ENCODE measurements around the gene PTPA. TPM values are rescaled to one million over a fixed set of nuclear protein-coding genes. Genes with fewer than 3 reads are reported as not detected.
A peak's percentile ranks its signal among the peaks of the same experiment; 100 is the strongest.

The PTPA gene
- total RNA-seq, 4 donors from 2014 or later, result 58.7 to 100 (median 71.6) TPM

- H3K4me1 ChIP-seq, result peaks cover 7 to 57% (median 48%) of the 10 kb centered on the region in 3 donors
- no peak overlapping the region for H3K4me3 ChIP-seq
- no peaks in the 10 kb centered on the region for H3K9me3 ChIP-seq
- H3K36me3 ChIP-seq, result peaks cover 0 to 59% of the 10 kb centered on the region in 2 donors
- no peak for TF ChIP-seq EP300 (IDR thresholded peaks at IDR 0.05)
- no peak for TF ChIP-seq POLR2A (IDR thresholded peaks at IDR 0.05)
- TF ChIP-seq CTCF (IDR thresholded peaks at IDR 0.05), result no peak
- no peak for TF ChIP-seq POLR2AphosphoS5 (IDR thresholded peaks at IDR 0.05)
- WGBS, 2 donors (ENCODE audit: low coverage in 1 of 2), result 80 to 86% methylated on average over 2 to 4 of the region's 19 CpGs
- ATAC-seq, result no peak
- no peaks in the 10 kb centered on the region for H3K27me3 ChIP-seq
- H3K27ac ChIP-seq, result peak overlapping the region in 3 of 4 donors; percentile 95 to 100 (median 97)
These were observed 26.3 kb downstream of the PTPA start for GRCh38 chr9:129137292-129138143.

- TF ChIP-seq POLR2AphosphoS5 (IDR thresholded peaks at IDR 0.05) (no peak), POLR2A (IDR thresholded peaks at IDR 0.05) (no peak), EP300 (IDR thresholded peaks at IDR 0.05) (no peak), CTCF (IDR thresholded peaks at IDR 0.05) (no peak)
- Histone ChIP-seq H3K4me1 (peaks cover 10 to 62% (median 52%) of the 10 kb centered on the region in 3 donors), H3K4me3 (no peak overlapping the region), H3K36me3 (peaks cover 0 to 56% of the 10 kb centered on the region in 2 donors), H3K27me3 (no peaks in the 10 kb centered on the region), H3K9me3 (no peaks in the 10 kb centered on the region), H3K27ac (peak overlapping the region; percentile 68 to 100 (median 96))
- no peak for ATAC-seq
- 18% methylated on average over 3 of the region's 9 CpGs; no CpG with 5 or more reads in 1 of the 2 donors for WGBS, 2 donors (ENCODE audit: low coverage in 1 of 2)
These were observed 26.9 kb downstream of the PTPA start for GRCh38 chr9:129138144-129138462.

GRCh38 chr9:129138476-129139232 is 27.4 kb downstream of the PTPA start:
- peaks cover 14 to 68% (median 57%) of the 10 kb centered on the region in 3 donors for H3K4me1 ChIP-seq
- H3K4me3 ChIP-seq, result peak overlapping the region in 1 of 2 donors; percentile 55
- no peaks in the 10 kb centered on the region for H3K27me3 ChIP-seq
- H3K27ac ChIP-seq, result peak overlapping the region; percentile 68 to 100 (median 96)
- WGBS, 2 donors (ENCODE audit: low coverage in 1 of 2), result 10 to 80% methylated on average over 1 to 4 of the region's 21 CpGs
- peak; percentile 31 for ATAC-seq
- peak; percentile 73 for TF ChIP-seq POLR2AphosphoS5 (IDR thresholded peaks at IDR 0.05)
- no peak for TF ChIP-seq POLR2A (IDR thresholded peaks at IDR 0.05)
- no peaks in the 10 kb centered on the region for H3K9me3 ChIP-seq
- H3K36me3 ChIP-seq, result peaks cover 0 to 51% of the 10 kb centered on the region in 2 donors

- Histone ChIP-seq H3K4me1 (peaks cover 14 to 75% (median 65%) of the 10 kb centered on the region in 3 donors), H3K9me3 (no peaks in the 10 kb centered on the region), H3K27ac (peak overlapping the region; percentile 68 to 100 (median 96)), H3K4me3 (peak overlapping the region; percentile 14 to 55), H3K27me3 (no peaks in the 10 kb centered on the region), H3K36me3 (peaks cover 0 to 46% of the 10 kb centered on the region in 2 donors)
- 0% methylated on average over 2 of the region's 13 CpGs; no CpG with 5 or more reads in 1 of the 2 donors for WGBS, 2 donors (ENCODE audit: low coverage in 1 of 2)
- TF ChIP-seq POLR2A (IDR thresholded peaks at IDR 0.05), result no peak
- peak; percentile 39 for TF ChIP-seq POLR2AphosphoS5 (IDR thresholded peaks at IDR 0.05)
- TF ChIP-seq CTCF (IDR thresholded peaks at IDR 0.05), result peak in 3 of 4 experiments; percentile 92 to 98 (median 98)
- TF ChIP-seq EP300 (IDR thresholded peaks at IDR 0.05), result no peak
- peak; percentile 44 for ATAC-seq
These were observed 28.2 kb downstream of the PTPA start for GRCh38 chr9:129139233-129139992.
